Mesodermal cell (in vitro differentiated cells): ENCODE data around the gene TP63. TPM values are rescaled to one million over a fixed set of nuclear protein-coding genes. Genes with fewer than 3 reads are reported as not detected.
"Not testable (repeated sequence)": the region's sequence is repeated elsewhere in the genome, so short reads cannot be mapped to it uniquely, and the experiment has no call there.

Experiments used
- H3K27ac ChIP-seq: 2 replicates; pipeline ENCODE4 v1.7.0; 2013; ENCODE audit warnings: mild to moderate bottlenecking, low read depth, low read length, moderate library complexity; ENCODE audit not compliant: severe bottlenecking
- H3K36me3 ChIP-seq: 2 replicates; pipeline ENCODE4 v1.7.1; 2013; ENCODE audit warnings: mild to moderate bottlenecking, low read length, moderate library complexity; ENCODE audit not compliant: control insufficient read depth, insufficient read depth
- H3K4me1 ChIP-seq: one replicate; pipeline ENCODE4 v1.7.1; 2013; ENCODE audit warnings: mild to moderate bottlenecking, low read length; ENCODE audit not compliant: insufficient read depth, control insufficient read depth, poor library complexity, severe bottlenecking
- H3K4me3 ChIP-seq: 2 replicates; pipeline ENCODE4 v1.7.0; 2013; ENCODE audit warnings: low read length, control low read depth, mild to moderate bottlenecking; ENCODE audit not compliant: insufficient read depth, poor library complexity, severe bottlenecking; ENCODE audit errors: extremely low read depth
- H3K9me3 ChIP-seq: 2 replicates; pipeline ENCODE4 v1.7.1; 2013; ENCODE audit warnings: mild to moderate bottlenecking, low read length, moderate library complexity; ENCODE audit not compliant: control insufficient read depth
- WGBS, 2 experiments: methylation state at CpG; one replicate each; pipeline ENCODE4 v1.1.5; 2013; ENCODE audit warnings: missing lambda C conversion rate in 2 of 2; ENCODE audit not compliant: insufficient coverage in 2 of 2; 5-methylcytosine and 5-hydroxymethylcytosine counted together
- polyA plus RNA-seq, 2 experiments: library from polyadenylated mRNA; stranded (reverse); fragments of 50-300 nt; gene quantifications; one replicate each; pipeline ENCODE4 v1.2.3, GENCODE V29; 2013

The TP63 gene
- not detected for polyA plus RNA-seq (2013, experiment 1 of 2)
- polyA plus RNA-seq (2013, experiment 2 of 2) = not detected

- Histone ChIP-seq H3K9me3 (no peaks in the 10 kb centered on the region), H3K4me1 (no peaks in the 10 kb centered on the region), H3K36me3 (no peaks in the 10 kb centered on the region), H3K27ac (no peak within 1 kb of the TSS), H3K4me3 (no peak within 1 kb of the TSS)
Observed at GRCh38 chr3:189631373-189631408, at the start of gene TP63. Gene TP63, plus strand, starts transcription at chr3:189631389. Its CDS starts 127 bp downstream, at chr3:189631516.

DNA sequence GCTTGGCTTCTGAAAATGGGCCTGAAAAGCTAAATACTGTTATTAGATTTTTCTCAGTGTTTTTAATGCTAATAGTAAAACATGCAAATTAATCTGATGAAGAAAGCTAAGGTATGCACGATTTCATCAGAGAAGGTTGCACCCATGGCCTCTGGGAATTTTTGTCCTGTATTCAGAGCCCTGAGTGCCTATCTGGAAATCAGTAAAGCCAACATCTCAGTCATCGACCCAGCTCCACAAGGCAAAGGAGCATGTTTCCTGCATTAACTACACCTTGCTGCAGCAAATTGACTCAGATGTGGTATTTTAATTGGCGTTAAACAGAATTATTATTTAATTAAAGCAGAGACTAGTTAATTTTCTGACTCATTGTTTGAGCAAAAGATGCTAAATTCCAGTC, 49.0 kb upstream of the TP63 start:
- WGBS, 2 experiments = 63 to 100% methylated on average over 1 of the region's 3 CpGs
- H3K4me3 ChIP-seq = no peak overlapping the region
- no peak overlapping the region for H3K27ac ChIP-seq
- no peaks in the 10 kb centered on the region for H3K4me1 ChIP-seq
- no peaks in the 10 kb centered on the region for H3K9me3 ChIP-seq
- H3K36me3 ChIP-seq = no peaks in the 10 kb centered on the region

DNA sequence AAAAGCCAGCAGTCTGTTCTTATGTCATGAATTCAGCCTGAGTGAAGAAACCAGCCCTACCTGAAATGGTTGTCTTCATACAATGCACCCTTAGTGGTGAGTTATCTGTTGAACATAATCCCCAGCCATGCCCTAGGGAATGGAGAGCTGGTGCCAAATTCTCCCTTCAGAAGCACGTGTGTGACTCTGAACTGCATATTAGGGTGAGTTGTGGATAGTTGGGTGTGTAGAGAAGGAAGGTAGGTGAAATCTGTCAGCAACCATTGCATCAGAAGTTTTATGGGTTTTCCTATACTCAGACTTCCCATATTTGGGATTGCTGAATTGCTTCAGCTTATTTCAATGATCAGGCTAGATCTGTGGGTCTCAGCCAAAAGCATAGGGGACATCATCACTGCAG, 46.5 kb upstream of the TP63 start:
- Histone ChIP-seq H3K4me3 (no peak overlapping the region), H3K4me1 (no peaks in the 10 kb centered on the region), H3K9me3 (no peaks in the 10 kb centered on the region), H3K36me3 (no peaks in the 10 kb centered on the region), H3K27ac (no peak overlapping the region)
- no CpG with 5 or more reads among the region's 1 CpG for WGBS, 2 experiments

DNA sequence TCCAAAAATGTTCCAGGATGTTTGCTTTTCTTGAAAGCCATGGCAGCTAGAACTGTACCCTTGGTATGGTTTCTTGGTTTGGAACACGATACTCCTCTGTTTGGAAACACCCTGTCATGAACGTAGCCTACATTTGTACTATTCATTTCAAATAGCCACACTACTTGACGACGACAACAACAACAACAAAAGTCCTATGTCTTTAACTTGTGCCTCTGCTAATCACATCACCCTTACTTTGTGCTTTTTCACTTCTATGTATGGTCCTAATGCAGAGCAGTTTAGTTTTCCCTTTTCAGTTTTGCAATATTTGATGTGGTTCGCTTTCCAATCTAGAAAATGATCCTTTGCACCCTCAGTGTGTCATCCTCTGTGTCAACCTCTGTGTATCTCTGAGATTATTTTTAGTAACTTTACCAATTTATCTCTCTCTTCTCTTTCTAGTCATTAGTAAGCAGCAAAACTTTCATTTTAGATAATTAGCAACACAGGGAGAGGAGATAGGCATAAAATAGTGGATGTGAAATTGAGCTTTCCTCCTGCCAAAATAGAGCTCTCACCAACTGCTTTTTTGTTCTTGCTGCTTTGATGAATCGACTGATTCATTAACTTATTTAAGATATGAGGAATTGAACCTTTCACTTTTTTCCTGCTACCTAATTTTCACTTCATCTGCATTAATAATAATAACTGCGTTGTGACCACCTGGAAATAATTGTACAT, 44.1 kb upstream of the TP63 start:
- Histone ChIP-seq H3K9me3 (no peaks in the 10 kb centered on the region), H3K36me3 (no peaks in the 10 kb centered on the region), H3K27ac (no peak overlapping the region), H3K4me3 (no peak overlapping the region), H3K4me1 (no peaks in the 10 kb centered on the region)
- WGBS, 2 experiments = 88 to 95% methylated on average over 4 to 5 of the region's 7 CpGs

GRCh38 chr3:189587664-189588040, 43.5 kb upstream of the TP63 start:
- Histone ChIP-seq H3K4me3 (no peak overlapping the region), H3K4me1 (no peaks in the 10 kb centered on the region), H3K27ac (no peak overlapping the region)

DNA sequence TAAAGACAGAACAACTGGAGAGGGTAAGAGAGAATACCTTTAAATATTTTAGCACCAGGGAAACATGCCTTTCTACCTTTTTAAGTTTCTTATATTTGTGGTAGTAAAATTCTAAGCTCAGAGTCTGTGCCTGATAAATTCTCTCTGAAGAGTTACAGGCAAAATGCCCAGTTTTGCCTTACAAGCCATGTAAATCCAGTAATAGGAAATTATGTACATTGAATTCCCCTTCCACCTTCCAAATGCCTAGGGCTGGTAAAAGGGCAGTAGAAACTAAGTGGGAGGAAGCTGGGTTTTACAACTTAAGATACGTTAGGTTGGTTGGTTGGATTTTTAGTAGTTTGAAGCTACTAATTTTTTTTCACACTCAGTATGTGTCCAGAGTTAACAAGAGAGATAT, 43.1 kb upstream of the TP63 start:
- H3K4me3 ChIP-seq = no peak overlapping the region
- H3K27ac ChIP-seq = no peak overlapping the region
- H3K36me3 ChIP-seq = no peaks in the 10 kb centered on the region
- H3K4me1 ChIP-seq = no peaks in the 10 kb centered on the region
- no peaks in the 10 kb centered on the region for H3K9me3 ChIP-seq
- no CpG with 5 or more reads among the region's 1 CpG for WGBS, 2 experiments

More at GRCh38 chr3:189587664-189588040, 43.5 kb upstream of the TP63 start:
- no peaks in the 10 kb centered on the region for H3K9me3 ChIP-seq
- H3K36me3 ChIP-seq = no peaks in the 10 kb centered on the region

DNA sequence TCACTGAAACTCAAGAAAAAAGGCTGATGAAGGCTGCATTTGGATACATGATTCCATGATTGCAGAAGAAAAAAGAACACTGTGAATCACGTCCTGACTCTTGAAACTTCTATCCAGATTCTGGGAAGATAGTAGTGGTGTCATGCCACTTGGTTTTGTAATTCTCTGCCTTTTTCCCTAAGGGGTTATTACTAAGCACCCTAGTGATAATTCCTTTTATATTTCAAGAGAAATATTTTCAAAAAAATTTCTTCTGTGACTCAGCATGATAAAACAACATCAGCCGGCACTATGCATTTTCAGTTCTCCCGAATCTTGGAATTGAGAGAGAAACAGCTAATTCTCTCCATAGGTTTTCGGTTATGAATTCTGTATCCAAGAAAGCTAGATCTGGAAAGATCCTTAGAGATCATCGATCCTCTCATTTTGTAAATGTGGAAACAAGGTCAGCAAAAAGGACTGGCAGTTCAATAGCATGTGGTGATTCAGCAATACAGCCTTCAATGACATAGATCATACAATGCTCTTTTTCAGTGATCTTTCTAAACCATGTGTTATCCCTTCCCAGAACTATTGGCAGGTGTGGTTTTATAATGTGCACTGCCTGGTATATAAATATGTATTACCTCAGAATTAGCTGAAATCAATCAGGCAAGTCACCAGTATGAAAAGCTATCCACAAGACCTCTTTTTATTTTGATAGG, 42.6 kb upstream of the TP63 start:
- Histone ChIP-seq H3K9me3 (no peaks in the 10 kb centered on the region), H3K27ac (no peak overlapping the region), H3K36me3 (no peaks in the 10 kb centered on the region), H3K4me1 (no peaks in the 10 kb centered on the region), H3K4me3 (no peak overlapping the region)
- 98 to 100% methylated on average over 3 to 5 of the region's 5 CpGs for WGBS, 2 experiments

DNA sequence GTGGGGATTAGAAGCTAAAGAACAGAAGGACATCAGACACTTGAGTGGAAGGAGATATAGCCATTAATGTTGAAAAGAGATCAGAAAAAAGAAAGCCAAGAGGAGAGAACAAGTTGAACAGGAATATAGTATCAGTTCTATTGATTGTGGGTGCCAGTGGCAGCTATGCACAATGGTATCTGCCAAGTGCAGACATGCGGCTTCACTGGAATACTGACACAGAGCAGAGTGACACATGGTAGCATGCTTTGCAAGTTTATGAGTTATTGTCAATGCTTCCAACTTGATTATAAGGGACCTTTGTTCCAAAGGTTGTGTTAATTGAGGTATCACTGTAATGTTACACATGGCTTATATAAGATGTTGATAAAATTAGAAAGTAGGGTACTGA, 42.0 kb upstream of the TP63 start:
- Histone ChIP-seq H3K4me1 (no peaks in the 10 kb centered on the region), H3K9me3 (no peaks in the 10 kb centered on the region), H3K36me3 (no peaks in the 10 kb centered on the region), H3K4me3 (no peak overlapping the region), H3K27ac (no peak overlapping the region)
- whole genome bisulfite sequencing, 2 experiments = 100% methylated on average over 1 of the region's 1 CpG

DNA sequence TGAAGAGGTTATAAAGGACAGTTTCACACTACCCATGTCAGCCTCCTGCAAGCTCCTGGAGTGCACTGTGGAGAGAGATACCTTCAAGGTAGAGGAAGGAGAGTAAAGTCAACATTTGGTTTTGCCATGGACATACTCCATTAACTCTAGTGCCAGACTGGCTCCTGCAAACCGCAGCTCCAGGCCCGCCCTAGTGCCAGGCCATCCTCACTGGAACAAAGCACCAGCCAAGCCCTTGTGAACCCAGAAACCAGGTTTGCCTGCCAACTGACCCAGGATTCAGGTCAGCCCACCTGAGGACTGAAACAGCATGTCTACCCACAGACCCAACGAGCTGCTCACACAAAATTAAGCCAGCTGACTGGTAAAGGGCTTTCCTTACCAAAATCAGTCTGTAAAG, 41.0 kb upstream of the TP63 start:
- WGBS, 2 experiments = 93 to 100% methylated on average over 2 of the region's 3 CpGs
- no peaks in the 10 kb centered on the region for H3K9me3 ChIP-seq
- H3K4me3 ChIP-seq = no peak overlapping the region
- H3K27ac ChIP-seq = no peak overlapping the region
- no peaks in the 10 kb centered on the region for H3K36me3 ChIP-seq
- H3K4me1 ChIP-seq = no peaks in the 10 kb centered on the region

DNA sequence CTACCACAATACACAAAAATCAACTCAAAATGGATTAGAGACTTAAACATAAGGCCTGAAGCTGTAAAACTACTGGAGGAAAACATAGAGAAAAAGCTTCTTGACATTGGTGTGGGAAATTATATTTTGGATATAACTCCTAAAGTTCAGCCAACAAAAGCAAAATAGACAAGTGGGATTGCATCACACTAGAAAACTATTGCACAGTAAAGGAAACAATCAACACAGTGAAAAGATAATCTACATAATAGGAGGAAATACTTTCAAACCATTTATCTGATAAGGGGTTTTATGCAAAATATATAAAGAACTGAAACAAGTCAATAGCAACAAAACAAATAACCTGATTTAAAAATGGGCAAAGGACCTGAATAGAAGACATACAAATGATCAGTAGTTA, 37.6 kb upstream of the TP63 start:
- Histone ChIP-seq H3K4me1 (no peaks in the 10 kb centered on the region), H3K36me3 (no peaks in the 10 kb centered on the region), H3K4me3 (no peak overlapping the region), H3K27ac (no peak overlapping the region), H3K9me3 (no peaks in the 10 kb centered on the region)

DNA sequence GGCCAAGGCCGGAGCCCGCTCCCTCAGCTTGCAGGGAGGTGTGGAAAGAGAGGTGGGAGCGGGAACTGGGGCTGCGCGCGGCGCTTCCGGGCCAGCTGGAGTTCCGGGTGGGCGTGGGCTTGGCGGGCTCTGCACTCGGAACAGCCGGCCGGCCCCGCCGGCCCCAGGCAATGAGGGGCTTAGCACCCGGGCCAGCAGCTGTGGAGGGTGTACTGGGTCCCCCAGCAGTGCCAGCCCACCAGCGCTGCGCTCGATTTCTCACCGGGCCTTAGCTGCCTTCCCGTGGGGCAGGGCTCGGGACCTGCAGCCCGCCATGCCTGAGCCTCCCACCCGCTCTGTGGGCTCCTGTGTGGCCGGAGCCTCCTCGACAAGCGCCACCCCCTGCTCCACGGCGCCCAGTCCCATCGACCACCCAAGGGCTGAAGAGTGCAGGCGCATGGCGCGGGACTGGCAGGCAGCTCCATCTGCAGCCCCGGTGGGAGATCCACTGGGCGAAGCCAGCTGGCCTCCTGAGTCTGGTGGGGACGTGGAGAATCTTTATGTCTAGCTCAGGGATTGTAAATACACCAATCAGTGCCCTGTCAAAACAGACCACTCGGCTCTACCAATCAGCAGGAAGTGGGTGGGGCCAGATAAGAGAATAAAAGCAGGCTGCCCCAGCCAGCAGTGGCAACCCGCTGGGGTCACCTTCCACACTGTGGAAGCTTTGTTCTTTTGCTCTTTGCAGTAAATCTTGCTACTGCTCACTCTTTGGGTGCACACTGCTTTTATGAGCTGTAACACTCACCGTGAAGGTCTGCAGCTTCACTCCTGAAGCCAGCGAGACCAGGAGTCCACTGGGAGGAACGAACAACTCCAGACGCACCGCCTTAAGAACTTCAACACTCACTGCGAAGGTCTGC, 34.9 kb upstream of the TP63 start:
- not testable (repeated sequence) for H3K27ac ChIP-seq, H3K4me1 ChIP-seq, H3K9me3 ChIP-seq, H3K4me3 ChIP-seq, H3K36me3 ChIP-seq
- WGBS, 2 experiments = 94 to 95% methylated on average over 15 to 22 of the region's 45 CpGs
